GM19025 (cell line): ENCODE results near the gene SEC11C.

Experiments used
- ATAC-seq: cut with Tn5 transposase; IDR thresholded peaks from one replicate; pipeline ENCODE4 v1.9.1; 2021; ENCODE audit warnings: mild to moderate bottlenecking, low read depth, moderate library complexity; ENCODE audit not compliant: unreplicated experiment

The SEC11C gene

GRCh38 chr18:59207506-59207905, 67.8 kb downstream of the SEC11C start:
- no peak for ATAC-seq
